GM13977 (cell line): ENCODE data around the gene TEKT5.
"Not testable (repeated sequence)": the region's sequence is repeated elsewhere in the genome, so short reads cannot be mapped to it uniquely, and the experiment has no call there.

ENCODE experiments used
- DNase-seq: peaks from one replicate; pipeline ENCODE4 v3.0.0; 2012; ENCODE audit warnings: low spot score
- in situ Hi-C: fragments of 300-500 bp; cut with MboI; formaldehyde crosslinking; loops from one replicate; pipeline ENCODE4 v1.12.0; 2022; ENCODE audit warnings: low sequenced_read_pairs, low pct_unique_long_range_greater_than_20kb, mixed read lengths, inconsistent platforms; ENCODE audit not compliant: unreplicated experiment
- TF ChIP-seq, protein P1 (sequence below): IDR thresholded peaks from 2 replicates; pipeline ENCODE4 v1.5.1; 2012; ENCODE audit warnings: mild to moderate bottlenecking, control low read depth; ENCODE audit not compliant: insufficient read depth; ENCODE audit errors: extremely low read depth, missing control alignments

TEKT5 gene

DNA sequence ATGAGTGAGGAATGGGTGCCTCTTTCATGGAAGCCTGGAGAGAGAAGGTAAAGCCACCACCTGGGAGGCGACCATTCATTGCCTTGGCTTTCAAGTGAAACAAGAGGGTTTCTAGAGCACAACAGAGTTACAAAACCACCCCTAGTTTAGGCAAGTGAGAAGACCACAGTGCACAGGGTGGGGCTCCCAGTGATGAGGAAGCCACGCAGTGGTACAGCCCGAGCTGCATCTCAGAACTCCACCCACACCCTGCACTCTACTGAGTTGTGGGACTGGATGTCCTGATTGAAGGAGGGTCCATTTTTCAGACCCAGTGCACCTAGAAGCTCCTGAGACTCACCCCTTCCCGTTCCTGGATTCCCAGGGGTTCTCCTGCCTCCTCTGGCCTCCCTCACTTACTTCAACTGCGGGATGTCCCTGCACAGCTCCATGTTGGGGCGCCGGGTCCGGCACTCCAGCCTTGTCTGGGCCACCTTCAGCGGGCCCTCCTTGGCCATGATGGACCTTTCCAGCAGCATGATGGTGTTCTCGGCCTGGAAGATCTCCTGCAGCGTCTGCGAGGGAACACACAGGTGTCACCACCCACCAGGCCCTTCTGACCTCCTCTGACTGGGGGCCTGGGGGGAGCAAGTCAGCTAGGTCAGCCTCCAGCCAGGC lies 59.2 kb downstream of the TEKT5 start:
- in situ Hi-C loops, result no loop called here
- TF ChIP-seq, protein P1, sequence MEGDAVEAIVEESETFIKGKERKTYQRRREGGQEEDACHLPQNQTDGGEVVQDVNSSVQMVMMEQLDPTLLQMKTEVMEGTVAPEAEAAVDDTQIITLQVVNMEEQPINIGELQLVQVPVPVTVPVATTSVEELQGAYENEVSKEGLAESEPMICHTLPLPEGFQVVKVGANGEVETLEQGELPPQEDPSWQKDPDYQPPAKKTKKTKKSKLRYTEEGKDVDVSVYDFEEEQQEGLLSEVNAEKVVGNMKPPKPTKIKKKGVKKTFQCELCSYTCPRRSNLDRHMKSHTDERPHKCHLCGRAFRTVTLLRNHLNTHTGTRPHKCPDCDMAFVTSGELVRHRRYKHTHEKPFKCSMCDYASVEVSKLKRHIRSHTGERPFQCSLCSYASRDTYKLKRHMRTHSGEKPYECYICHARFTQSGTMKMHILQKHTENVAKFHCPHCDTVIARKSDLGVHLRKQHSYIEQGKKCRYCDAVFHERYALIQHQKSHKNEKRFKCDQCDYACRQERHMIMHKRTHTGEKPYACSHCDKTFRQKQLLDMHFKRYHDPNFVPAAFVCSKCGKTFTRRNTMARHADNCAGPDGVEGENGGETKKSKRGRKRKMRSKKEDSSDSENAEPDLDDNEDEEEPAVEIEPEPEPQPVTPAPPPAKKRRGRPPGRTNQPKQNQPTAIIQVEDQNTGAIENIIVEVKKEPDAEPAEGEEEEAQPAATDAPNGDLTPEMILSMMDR, result no peak
- no peak for DNase-seq

DNA sequence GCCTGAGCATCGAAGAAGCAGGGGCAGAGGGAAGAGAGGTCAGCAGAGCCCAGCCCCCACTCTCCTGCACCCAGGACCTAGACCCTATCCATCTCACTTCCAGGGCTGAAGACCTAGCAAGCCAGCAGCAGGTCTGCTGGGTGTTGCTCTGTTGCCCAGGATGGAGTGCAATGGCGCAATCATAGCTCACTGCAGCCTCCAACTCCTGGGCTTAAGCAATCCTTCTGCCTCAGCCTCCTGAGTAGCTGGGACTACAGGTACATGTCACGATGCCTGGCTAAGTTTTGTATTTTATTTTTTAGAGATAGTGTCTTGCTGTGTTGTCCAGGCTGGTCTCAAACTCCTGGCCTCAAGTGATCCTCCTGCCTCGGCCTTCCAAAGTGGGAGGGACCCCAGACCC lies 61.3 kb downstream of the TEKT5 start:
- in situ Hi-C loops, DNase-seq: not testable (repeated sequence)

DNA sequence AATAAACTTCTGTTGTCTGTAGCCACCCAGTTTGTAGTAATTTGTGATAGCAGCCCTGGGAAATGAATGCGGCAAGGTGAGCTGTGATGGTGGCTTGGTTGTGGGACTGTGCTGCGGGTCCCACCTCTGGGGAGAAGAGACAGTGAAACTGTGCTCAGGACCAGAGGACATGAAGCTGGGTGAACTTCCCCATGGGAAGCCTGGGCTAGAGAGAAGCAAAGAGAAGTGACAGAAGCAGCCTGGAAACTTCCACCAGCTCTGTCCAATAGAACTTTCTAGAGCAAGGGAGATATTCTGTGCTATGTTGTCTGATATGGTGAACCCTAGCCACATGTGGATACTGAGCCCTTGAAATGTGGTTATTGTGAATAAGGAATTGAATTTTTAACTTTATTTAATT lies 62.8 kb downstream of the TEKT5 start:
- no peak for DNase-seq
- in situ Hi-C loops, result no loop called here
- TF ChIP-seq, protein P1, result no peak

DNA sequence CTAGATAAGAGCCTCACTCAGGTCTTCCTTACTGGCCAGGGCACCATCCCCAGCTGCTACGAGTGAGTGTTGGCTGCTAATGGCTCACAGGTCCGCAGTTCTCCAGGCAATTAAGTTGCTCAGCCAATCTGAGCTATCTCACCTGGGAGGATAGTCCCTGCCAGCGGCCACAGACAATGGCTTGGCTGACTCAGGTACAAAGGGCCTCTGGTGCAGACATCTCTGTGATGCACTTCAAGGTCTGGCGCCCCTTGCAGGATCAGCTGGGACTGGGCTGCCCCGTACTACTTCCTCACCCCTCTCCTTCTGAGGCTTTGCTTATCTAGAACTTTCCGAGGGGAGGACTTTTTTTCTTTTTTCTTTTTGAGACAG lies 65.2 kb downstream of the TEKT5 start:
- TF ChIP-seq, protein P1, result no peak
- in situ Hi-C loops, result no loop called here
- no peak for DNase-seq

DNA sequence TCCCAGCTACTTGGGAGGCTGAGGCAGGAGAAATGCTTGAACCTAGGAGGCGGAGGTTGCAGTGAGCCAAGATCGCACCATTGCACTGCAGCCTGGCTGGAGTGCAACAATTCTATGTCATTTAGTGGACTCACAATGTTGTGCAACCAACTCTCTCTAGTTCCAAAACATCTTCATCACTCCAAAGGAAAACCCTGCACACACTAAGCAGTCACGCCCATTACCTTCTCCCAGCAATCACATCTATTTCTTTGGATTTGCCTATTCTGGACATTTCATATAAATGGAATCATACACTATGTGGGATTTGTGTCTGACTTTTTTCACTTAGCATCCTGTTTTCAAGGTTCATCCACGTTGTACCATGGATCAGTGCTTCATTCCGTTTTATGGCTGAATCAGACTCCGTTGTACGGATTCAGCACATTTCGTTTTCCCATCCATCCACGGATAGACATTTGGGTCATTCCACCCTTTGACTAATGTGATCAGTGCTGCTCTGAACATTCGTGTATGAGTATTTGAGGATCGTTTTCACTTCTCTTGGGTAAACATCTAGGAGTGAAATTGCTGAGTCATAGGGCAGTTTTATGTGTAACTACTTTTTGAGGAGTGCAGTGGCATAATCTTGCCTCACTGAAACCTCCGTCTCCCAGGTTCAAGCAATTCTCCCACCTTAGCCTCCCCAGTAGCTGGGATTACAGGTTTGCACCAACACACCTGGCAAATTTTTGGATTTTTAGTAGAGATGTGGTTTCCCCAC lies 69.0 kb downstream of the TEKT5 start:
- in situ Hi-C loops, result no loop called here
- TF ChIP-seq, protein P1, result no peak
- no peak for DNase-seq

DNA sequence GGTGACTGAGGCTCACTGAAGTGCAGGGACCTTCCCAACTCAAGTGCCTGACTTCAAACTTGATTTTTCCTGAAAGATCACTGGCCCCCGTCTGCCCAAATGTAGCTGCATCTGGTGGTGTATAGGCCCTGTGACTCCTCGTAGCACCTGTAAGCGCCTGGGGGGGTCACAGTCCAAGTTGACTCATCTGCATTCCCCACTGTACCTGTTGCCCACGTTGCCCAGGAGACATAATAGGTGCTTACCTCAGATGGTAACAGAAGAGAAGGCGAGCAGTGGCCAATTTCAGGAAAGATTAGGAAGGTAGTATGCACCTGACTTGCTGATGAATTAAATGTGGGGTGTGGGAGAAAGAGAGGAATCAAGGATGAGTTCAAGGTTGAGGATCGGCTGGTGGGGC lies 70.2 kb downstream of the TEKT5 start:
- in situ Hi-C loops, result no loop called here
- no peak for DNase-seq
- TF ChIP-seq, protein P1, result no peak

DNA sequence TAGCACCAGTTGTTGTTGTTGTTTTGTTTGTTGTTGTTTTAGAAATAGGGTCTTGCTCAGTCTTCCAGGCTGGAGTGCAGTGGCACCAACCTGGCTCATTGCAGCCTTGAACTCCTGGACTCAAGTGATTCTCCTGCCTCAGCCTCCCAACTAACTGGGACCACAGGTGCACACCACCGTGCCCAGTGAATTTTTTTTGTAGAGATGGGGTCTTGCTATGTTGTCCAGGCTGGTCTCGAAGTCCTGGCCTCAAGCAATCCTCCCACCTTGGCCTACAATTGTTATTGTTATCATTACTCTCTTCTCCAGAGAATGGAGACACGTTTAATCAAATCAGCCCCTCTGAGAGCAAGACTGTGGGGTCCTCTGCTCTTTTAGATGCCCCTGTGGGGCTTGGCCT lies 71.7 kb downstream of the TEKT5 start:
- in situ Hi-C loops, result no loop called here

More for the DNA sequence above, 71.7 kb downstream of the TEKT5 start:
- TF ChIP-seq, protein P1, result no peak
- no peak for DNase-seq
